OCI-LY1 (cell line): Measurements from ENCODE around the gene COL20A1.

Experiments
- H2AFZ ChIP-seq: fragments of 200-600 bp; sonication (generic), shearing (Covaris generic); 2 replicates; pipeline ENCODE4 v1.6.0; 2014; ENCODE audit warnings: antibody characterized with exemption, mild to moderate bottlenecking, low read length
- H3F3A ChIP-seq: fragments of 200-600 bp; sonication (generic), shearing (Covaris generic); 2 replicates; pipeline ENCODE4 v1.6.0; 2014; ENCODE audit warnings: mild to moderate bottlenecking, antibody characterized with exemption, low read length, moderate library complexity; ENCODE audit not compliant: insufficient read depth
- H3K27ac ChIP-seq: fragments of 200-600 bp; sonication (generic); 2 replicates; pipeline ENCODE4 v1.5.1; 2014; ENCODE audit warnings: low read length, mixed run types, mild to moderate bottlenecking, low read depth; ENCODE audit not compliant: poor library complexity, severe bottlenecking
- H3K27me3 ChIP-seq: fragments of 200-600 bp; sonication (generic); 2 replicates; pipeline ENCODE4 v1.6.0; 2014; ENCODE audit warnings: antibody characterized with exemption, mild to moderate bottlenecking, low read length, moderate library complexity; ENCODE audit not compliant: insufficient read depth
- H3K36me3 ChIP-seq: fragments of 200-600 bp; sonication (generic); 2 replicates; pipeline ENCODE4 v1.6.1; 2014; ENCODE audit warnings: mild to moderate bottlenecking, antibody characterized with exemption, low read length, moderate library complexity, mixed read lengths; ENCODE audit not compliant: insufficient read depth
- H3K4me1 ChIP-seq: fragments of 200-600 bp; sonication (generic); 2 replicates; pipeline ENCODE4 v1.5.1; 2014; ENCODE audit warnings: mild to moderate bottlenecking, low read length, moderate library complexity; ENCODE audit not compliant: insufficient read depth, severe bottlenecking
- H3K4me2 ChIP-seq: fragments of 200-600 bp; sonication (generic), shearing (Covaris generic); 2 replicates; pipeline ENCODE4 v1.6.1; 2014; ENCODE audit warnings: low read length
- H3K4me3 ChIP-seq: fragments of 200-600 bp; sonication (generic); 2 replicates; pipeline ENCODE4 v1.5.1; 2014; ENCODE audit warnings: low read length, low read depth, mild to moderate bottlenecking, mixed read lengths; ENCODE audit not compliant: poor library complexity, severe bottlenecking
- H3K79me2 ChIP-seq: fragments of 200-600 bp; shearing (Covaris generic); 2 replicates; pipeline ENCODE4 v1.6.1; 2016; ENCODE audit warnings: mixed run types, low read length, mixed read lengths; ENCODE audit not compliant: insufficient read depth
- H3K9ac ChIP-seq: fragments of 200-600 bp; sonication (generic), shearing (Covaris generic); 2 replicates; pipeline ENCODE4 v1.6.1; 2014; ENCODE audit warnings: mild to moderate bottlenecking, low read length, mixed read lengths
- H3K9me2 ChIP-seq: fragments of 200-600 bp; sonication (generic), shearing (Covaris generic); 2 replicates; pipeline ENCODE4 v1.6.1; 2014; ENCODE audit warnings: low read depth, mild to moderate bottlenecking, low read length, mixed read lengths
- H3K9me3 ChIP-seq: fragments of 200-600 bp; shearing (Covaris generic); 2 replicates; pipeline ENCODE4 v1.6.1; 2014; ENCODE audit warnings: low read length, mixed read lengths
- H4K20me1 ChIP-seq: fragments of 200-600 bp; sonication (generic), shearing (Covaris generic); 2 replicates; pipeline ENCODE4 v1.6.0; 2016; ENCODE audit warnings: mild to moderate bottlenecking, low read length; ENCODE audit not compliant: insufficient read depth
- CTCF ChIP-seq: fragments of 200-600 bp; sonication (generic), shearing (Covaris generic); IDR thresholded peaks from 2 replicates; pipeline ENCODE4 v1.5.1; 2017; ENCODE audit warnings: mild to moderate bottlenecking, antibody characterized with exemption, low read length, moderate library complexity, mixed read lengths
- EZH2 ChIP-seq: fragments of 200-600 bp; sonication (generic), shearing (Covaris generic); IDR thresholded peaks from 2 replicates; pipeline ENCODE4 v1.8.0; 2017; ENCODE audit warnings: borderline replicate concordance, mixed run types, mild to moderate bottlenecking, antibody characterized with exemption, low read length, moderate library complexity, mixed read lengths

Gene COL20A1

DNA sequence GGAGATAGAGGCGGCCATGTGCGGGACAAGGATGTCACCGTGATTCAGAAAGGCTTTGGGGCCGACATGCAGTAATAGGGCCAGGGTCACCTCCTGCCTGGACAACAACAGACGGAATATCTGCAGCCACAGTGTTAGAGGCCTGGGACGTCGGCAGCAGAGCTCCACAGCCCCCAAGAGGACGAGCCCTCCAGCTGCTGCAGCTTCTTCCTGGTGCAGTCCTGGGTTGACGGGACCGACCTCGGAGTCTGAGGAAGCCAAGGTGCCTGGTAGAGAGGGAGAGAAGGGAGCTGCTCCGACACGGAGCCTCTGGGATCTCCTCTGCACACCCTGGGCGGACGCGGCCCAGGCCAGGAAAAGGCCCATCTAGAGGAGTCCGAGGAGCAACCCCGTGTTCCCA, 91.3 kb downstream of the COL20A1 start:
- Histone ChIP-seq H3K36me3 (no peaks in the 10 kb centered on the region), H3K79me2 (no peaks in the 10 kb centered on the region), H3K9ac (no peak overlapping the region), H3F3A (no peaks in the 10 kb centered on the region), H3K27me3 (peaks cover 12% of the 10 kb centered on the region; the same call in 1 of the 2 replicates), H3K9me2 (no peaks in the 10 kb centered on the region), H3K9me3 (peaks cover 10% of the 10 kb centered on the region), H3K4me3 (no peak overlapping the region), H3K27ac (no peak overlapping the region), H3K4me1 (no peaks in the 10 kb centered on the region), H4K20me1 (no peaks in the 10 kb centered on the region), H2AFZ (no peak overlapping the region), H3K4me2 (no peak overlapping the region)
- no peak for TF ChIP-seq CTCF
- no peak for TF ChIP-seq EZH2
